OCI-LY7 (cell line): Measurements from ENCODE around the gene CAMK2N2. TPM values are rescaled to one million over a fixed set of nuclear protein-coding genes. Genes with fewer than 3 reads are reported as not detected.

Source experiments
- BruUV-seq: library from RNA; stranded (reverse); fragments of 400-500 nt; replicated peaks from 2 replicates; lab custom pipeline; 2021; lab: Mats Ljungman, UMichigan
- CTCF ChIA-PET: fragments of 300-600 bp; sonication (Branson Sonifier 250); formaldehyde crosslinking; loops from one replicate; lab custom pipeline; 2022; ENCODE audit warnings: antibody characterized with exemption; ENCODE audit not compliant: unreplicated experiment; lab: Charles Lee
- POLR2A ChIA-PET: fragments of 300-600 bp; sonication (Branson Sonifier 250); formaldehyde crosslinking; loops from one replicate; lab custom pipeline; 2022; ENCODE audit warnings: antibody characterized with exemption; lab: Charles Lee
- DNase-seq: peaks from one replicate; pipeline ENCODE4 v3.0.0-alpha.2; 2015; ENCODE audit warnings: low spot score
- H2AFZ ChIP-seq: fragments of 200-600 bp; sonication (generic), shearing (Covaris generic); 2 replicates; pipeline ENCODE4 v1.6.1; 2014; ENCODE audit warnings: mild to moderate bottlenecking, antibody characterized with exemption, low read length, moderate library complexity
- H3K27ac ChIP-seq: fragments of 200-600 bp; sonication (generic); 2 replicates; pipeline ENCODE4 v1.5.1; 2014; ENCODE audit warnings: mixed run types, low read depth, mild to moderate bottlenecking, moderate library complexity, low read length, inconsistent platforms; ENCODE audit not compliant: poor library complexity, severe bottlenecking
- H3K36me3 ChIP-seq: fragments of 200-600 bp; sonication (generic); 2 replicates; pipeline ENCODE4 v1.6.1; 2014; ENCODE audit warnings: mild to moderate bottlenecking, antibody characterized with exemption, low read length, moderate library complexity, mixed read lengths; ENCODE audit not compliant: insufficient read depth
- H3K4me1 ChIP-seq: fragments of 200-600 bp; sonication (generic); 2 replicates; pipeline ENCODE4 v1.5.1; 2014; ENCODE audit warnings: mild to moderate bottlenecking, low read length; ENCODE audit not compliant: insufficient read depth, poor library complexity, severe bottlenecking
- H3K4me2 ChIP-seq: fragments of 200-600 bp; sonication (generic); 2 replicates; pipeline ENCODE4 v1.6.1; 2014; ENCODE audit warnings: mild to moderate bottlenecking, low read length
- H3K4me3 ChIP-seq: fragments of 200-600 bp; sonication (generic); 2 replicates; pipeline ENCODE4 v1.5.1; 2014; ENCODE audit warnings: mild to moderate bottlenecking, low read depth, low read length; ENCODE audit not compliant: poor library complexity, severe bottlenecking
- H3K79me2 ChIP-seq: fragments of 200-600 bp; sonication (generic); 2 replicates; pipeline ENCODE4 v1.6.1; 2016; ENCODE audit warnings: low read depth, mild to moderate bottlenecking, low read length, moderate library complexity, mixed read lengths; ENCODE audit not compliant: insufficient read depth
- H3K9me2 ChIP-seq: fragments of 200-600 bp; sonication (generic); 2 replicates; pipeline ENCODE4 v1.6.1; 2016; ENCODE audit warnings: mild to moderate bottlenecking, low read length, mixed read lengths; ENCODE audit not compliant: insufficient read depth
- H3K9me3 ChIP-seq: fragments of 200-600 bp; sonication (generic); 2 replicates; pipeline ENCODE4 v1.6.1; 2014; ENCODE audit warnings: mild to moderate bottlenecking, mixed run types, low read length, mixed read lengths
- H4K20me1 ChIP-seq: fragments of 200-600 bp; sonication (generic); 2 replicates; pipeline ENCODE4 v1.6.1; 2014; ENCODE audit warnings: mild to moderate bottlenecking, antibody characterized with exemption, low read length, moderate library complexity, mixed read lengths; ENCODE audit not compliant: insufficient read depth
- EZH2phosphoT487 ChIP-seq: fragments of 200-600 bp; sonication (generic); IDR thresholded peaks from 2 replicates; pipeline ENCODE4 v1.6.1; 2018; ENCODE audit warnings: low read depth, borderline replicate concordance, mild to moderate bottlenecking, mixed run types, antibody characterized with exemption, low read length, moderate library complexity, mixed read lengths
- intact Hi-C: fragments of 100-400 bp; cut with micrococcal nuclease; formaldehyde crosslinking; loops from one replicate; pipeline ENCODE4 v1.10.0; 2022; ENCODE audit not compliant: unreplicated experiment
- total RNA-seq, 2 experiments: library from RNA; depleted of rRNA in 1 of 2; stranded (reverse); fragments of >200 nt in 1 of 2; shearing (Covaris generic) in 1 of 2; gene quantifications; 2 replicates each; pipeline ENCODE4 v1.2.3, GENCODE V29; 2014 to 2022
- TF ChIP-seq, protein P1 (sequence below): fragments of 200-600 bp; sonication (generic); conservative IDR thresholded peaks from 2 replicates; pipeline ENCODE4 v1.5.1; 2014; ENCODE audit warnings: mild to moderate bottlenecking, antibody characterized with exemption, low read length, moderate library complexity, mixed read lengths

The CAMK2N2 gene
- total RNA-seq, 2 experiments from 2014 or later, result not detected

DNA sequence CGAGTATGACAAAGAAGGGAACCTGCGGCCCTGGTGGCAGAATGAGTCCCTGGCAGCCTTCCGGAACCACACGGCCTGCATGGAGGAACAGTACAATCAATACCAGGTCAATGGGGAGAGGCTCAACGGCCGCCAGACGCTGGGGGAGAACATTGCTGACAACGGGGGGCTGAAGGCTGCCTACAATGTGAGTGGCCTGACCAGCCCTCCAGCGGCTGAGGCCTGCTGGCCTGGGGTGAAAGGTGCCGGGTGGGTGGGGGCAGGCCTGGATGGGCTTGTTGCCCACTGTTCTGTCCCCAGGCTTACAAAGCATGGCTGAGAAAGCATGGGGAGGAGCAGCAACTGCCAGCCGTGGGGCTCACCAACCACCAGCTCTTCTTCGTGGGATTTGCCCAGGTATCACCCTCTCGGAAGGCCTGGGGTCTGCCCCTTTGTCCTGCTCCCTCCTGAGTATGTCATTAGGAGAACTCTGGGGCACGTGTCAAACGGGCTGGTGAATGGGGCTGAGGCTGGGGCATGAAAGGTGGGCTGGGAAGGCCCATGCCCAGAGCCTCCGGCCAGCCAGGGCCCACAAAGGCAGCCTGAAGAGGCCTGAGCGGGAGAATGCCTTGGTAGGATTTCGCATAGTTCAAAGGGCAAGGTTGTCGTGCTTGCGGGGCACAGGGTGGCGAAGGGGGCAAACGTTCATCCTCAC is 29.8 kb upstream of the CAMK2N2 start:
- no peak overlapping the region for H3K27ac ChIP-seq
- ChIA-PET CTCF (no interaction called here), POLR2A (no interaction called here)
- H3K36me3 ChIP-seq, result no peaks in the 10 kb centered on the region
- intact Hi-C loops, result no loop called here
- H3K4me1 ChIP-seq, result no peaks in the 10 kb centered on the region
- TF ChIP-seq EZH2phosphoT487, result no peak
- TF ChIP-seq, protein P1, sequence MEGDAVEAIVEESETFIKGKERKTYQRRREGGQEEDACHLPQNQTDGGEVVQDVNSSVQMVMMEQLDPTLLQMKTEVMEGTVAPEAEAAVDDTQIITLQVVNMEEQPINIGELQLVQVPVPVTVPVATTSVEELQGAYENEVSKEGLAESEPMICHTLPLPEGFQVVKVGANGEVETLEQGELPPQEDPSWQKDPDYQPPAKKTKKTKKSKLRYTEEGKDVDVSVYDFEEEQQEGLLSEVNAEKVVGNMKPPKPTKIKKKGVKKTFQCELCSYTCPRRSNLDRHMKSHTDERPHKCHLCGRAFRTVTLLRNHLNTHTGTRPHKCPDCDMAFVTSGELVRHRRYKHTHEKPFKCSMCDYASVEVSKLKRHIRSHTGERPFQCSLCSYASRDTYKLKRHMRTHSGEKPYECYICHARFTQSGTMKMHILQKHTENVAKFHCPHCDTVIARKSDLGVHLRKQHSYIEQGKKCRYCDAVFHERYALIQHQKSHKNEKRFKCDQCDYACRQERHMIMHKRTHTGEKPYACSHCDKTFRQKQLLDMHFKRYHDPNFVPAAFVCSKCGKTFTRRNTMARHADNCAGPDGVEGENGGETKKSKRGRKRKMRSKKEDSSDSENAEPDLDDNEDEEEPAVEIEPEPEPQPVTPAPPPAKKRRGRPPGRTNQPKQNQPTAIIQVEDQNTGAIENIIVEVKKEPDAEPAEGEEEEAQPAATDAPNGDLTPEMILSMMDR, result no peak
- BruUV-seq, result no TSS peak
- no peaks in the 10 kb centered on the region for H4K20me1 ChIP-seq
- H3K79me2 ChIP-seq, result no peaks in the 10 kb centered on the region
- no peak overlapping the region for H2AFZ ChIP-seq
- H3K9me3 ChIP-seq, result no peaks in the 10 kb centered on the region
- no peak overlapping the region for H3K4me3 ChIP-seq
- DNase-seq, result no peak
- no peak overlapping the region for H3K4me2 ChIP-seq
- no peaks in the 10 kb centered on the region for H3K9me2 ChIP-seq

DNA sequence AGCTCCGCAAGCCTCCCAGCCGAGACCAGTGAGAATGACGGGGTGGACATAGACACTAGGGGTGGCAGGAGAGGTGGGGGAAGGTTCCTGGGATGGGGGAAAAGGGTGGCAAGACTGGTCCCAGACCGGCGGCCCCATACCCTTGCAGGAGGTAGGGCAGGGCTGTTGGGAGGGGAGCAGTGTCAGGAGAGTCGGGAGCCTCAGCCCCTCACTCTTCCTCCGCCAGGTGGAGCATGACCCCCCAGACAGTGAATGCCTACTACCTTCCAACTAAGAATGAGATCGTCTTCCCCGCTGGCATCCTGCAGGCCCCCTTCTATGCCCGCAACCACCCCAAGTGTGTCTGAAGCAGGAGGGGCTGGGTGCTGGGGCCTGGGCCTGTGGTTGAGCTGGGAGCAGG is 29.0 kb upstream of the CAMK2N2 start:
- Histone ChIP-seq H3K4me2 (no peak overlapping the region), H3K9me2 (no peaks in the 10 kb centered on the region), H3K36me3 (no peaks in the 10 kb centered on the region), H3K27ac (no peak overlapping the region), H4K20me1 (no peaks in the 10 kb centered on the region), H3K79me2 (no peaks in the 10 kb centered on the region), H3K4me3 (no peak overlapping the region), H3K9me3 (no peaks in the 10 kb centered on the region), H3K4me1 (no peaks in the 10 kb centered on the region), H2AFZ (no peak overlapping the region)
- CTCF ChIA-PET, result no interaction called here
- BruUV-seq, result no TSS peak
- TF ChIP-seq EZH2phosphoT487, result no peak
- TF ChIP-seq, protein P1, result no peak
- POLR2A ChIA-PET, result no interaction called here
- no peak for DNase-seq
- intact Hi-C loops, result no loop called here

DNA sequence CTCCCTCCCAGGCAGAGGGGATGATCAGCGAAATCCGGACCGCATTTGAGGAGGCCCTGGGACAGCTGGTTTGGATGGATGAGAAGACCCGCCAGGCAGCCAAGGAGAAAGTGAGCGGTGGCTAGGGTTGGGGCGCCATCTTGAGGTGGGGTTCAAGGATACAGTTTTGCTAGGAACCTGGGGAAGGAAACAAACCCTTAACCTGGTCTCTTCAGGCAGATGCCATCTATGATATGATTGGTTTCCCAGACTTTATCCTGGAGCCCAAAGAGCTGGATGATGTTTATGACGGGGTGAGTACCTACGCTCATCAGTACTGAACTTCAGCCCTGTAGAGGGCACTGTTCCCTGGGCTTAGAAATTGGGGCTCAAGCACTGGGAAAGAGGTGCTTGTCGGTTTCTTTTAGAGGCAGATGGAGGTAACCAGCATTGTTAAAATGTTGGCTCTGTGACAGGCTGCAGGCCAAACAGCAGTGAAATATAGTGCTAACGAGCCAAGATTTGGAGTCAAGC is 28.1 kb upstream of the CAMK2N2 start:
- no peak overlapping the region for H2AFZ ChIP-seq
- H3K4me2 ChIP-seq, result no peak overlapping the region
- no peak overlapping the region for H3K27ac ChIP-seq
- no peaks in the 10 kb centered on the region for H4K20me1 ChIP-seq
- H3K4me3 ChIP-seq, result no peak overlapping the region
- H3K9me3 ChIP-seq, result no peaks in the 10 kb centered on the region
- TF ChIP-seq EZH2phosphoT487, result no peak
- TF ChIP-seq, protein P1, result peak; percentile 90
- no peaks in the 10 kb centered on the region for H3K9me2 ChIP-seq
- ChIA-PET POLR2A (no interaction called here), CTCF (interaction anchor here (0.7 kb wide), 1 partner anchor 144 kb away, joined by 4 read pairs; no protein-coding TSS in a partner anchor)
- BruUV-seq, result no TSS peak
- peak; percentile 65 for DNase-seq
- intact Hi-C loops, result loop anchor here (1.0 to 5.0 kb wide), 3 partner anchors 37 to 394 kb away; no protein-coding TSS in a partner anchor
- no peaks in the 10 kb centered on the region for H3K36me3 ChIP-seq
- H3K79me2 ChIP-seq, result no peaks in the 10 kb centered on the region
- H3K4me1 ChIP-seq, result no peaks in the 10 kb centered on the region
